Globus pallidus (tissue), 1 donor: Measurements from ENCODE around the gene RSBN1L.
"Not testable (repeated sequence)": the region's sequence is repeated elsewhere in the genome, so short reads cannot be mapped to it uniquely, and the experiment has no call there.

Experiments
- DNase-seq: peaks from one replicate; pipeline ENCODE4 v3.0.0-alpha.2; 2015; ENCODE audit warnings: low spot score

The RSBN1L gene

DNA sequence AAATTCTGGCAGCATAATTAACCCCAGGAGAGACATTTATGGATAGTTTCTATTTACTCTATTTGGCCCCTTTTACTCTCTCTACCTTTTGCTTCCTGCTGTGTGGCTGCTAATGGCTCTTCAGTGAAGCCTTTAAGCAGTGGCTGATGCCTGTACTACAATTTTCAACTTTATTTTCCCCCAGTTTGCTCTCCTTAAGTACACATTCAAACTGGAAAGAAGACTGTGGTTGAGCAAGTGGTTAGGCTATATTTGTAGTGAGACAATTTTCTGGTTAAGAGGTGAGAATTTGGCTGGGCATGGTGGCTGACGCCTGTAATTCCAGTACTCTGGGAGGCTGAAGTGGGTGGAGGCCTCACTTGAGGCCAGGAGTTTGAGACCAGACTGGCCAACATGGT lies 8.5 kb upstream of the RSBN1L start:
- DNase-seq = no peak

DNA sequence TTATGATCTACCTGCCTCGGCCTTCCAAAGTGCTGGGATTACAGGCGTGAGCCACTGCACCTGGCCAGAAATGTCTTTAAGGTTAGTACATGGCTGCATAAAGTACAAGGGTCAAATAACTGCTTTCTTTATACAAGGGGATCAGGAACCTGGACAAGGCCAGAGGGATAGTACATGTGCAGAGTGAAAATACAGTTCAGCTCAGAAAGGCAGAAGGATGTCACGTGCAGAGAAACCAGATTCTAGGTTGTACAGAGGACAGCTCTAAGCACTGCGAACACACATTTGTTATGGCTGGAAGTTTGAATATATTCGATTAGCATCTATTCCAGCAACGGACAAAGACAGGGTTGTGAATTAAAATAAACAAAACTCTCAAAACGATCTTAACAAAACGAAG lies 6.0 kb upstream of the RSBN1L start:
- DNase-seq = no peak

DNA sequence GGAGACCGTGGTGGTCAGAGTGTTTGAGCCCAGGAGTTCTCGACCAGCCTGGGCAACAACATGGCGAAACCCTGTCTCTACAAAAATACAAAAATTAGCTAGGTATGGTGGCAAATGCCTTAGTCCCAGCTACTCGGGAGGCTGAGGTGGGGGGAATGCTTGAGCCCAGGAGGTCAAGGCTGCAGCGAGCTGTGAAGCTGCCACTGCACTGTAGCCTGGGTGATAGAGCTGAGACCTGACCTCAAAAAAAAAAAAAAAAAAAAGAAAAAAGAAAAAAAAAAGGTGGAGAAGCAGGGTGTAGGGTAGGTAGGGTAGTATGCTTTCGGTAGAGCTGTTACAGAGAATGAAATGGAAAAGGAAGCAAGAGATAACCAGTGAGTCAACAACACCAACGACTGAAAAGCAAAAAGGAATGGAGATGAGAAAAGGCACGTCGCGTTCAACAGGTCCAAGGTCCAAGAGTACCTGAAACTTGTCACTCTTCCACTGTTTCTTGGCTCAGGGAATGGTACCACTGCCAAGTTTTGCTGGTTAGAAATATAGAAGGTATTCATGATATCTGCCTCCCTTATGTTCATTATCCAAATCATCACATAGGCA lies 4.3 kb upstream of the RSBN1L start:
- DNase-seq = no peak

DNA sequence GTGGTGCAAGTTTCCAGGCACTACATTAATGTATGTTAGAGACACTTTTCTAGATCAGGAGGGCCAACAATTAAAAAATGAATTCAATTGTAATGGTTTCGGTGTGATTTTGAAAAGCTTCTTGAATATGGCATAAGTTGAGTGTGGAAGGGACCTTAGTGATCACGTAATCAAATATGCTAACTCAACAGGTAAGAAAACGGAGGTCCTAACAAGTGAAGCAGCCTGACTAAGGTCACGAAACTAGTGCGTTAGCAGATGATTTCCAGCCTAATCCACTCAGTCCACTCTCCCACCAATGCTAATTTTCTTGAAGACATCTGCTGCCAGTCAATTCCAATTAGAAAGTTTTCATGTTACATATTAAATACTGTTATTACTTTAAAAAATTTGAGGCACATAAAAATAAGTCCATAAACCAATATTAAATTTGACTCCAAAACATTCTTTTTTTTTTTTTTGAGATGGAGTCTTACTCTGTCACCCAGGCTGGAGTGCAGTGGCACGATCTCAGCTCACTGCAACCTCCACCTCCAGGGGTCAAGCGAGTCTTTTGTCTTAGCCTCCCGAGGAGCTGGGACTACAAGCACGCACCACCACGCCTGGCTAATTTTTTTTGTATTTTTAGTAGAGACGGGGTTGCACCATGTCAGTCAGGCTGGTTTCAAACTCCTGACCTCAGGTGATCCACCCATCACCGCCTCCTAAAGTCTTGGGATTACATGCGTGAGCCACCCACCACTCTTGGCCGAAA lies 2.3 kb upstream of the RSBN1L start:
- no peak for DNase-seq

DNA sequence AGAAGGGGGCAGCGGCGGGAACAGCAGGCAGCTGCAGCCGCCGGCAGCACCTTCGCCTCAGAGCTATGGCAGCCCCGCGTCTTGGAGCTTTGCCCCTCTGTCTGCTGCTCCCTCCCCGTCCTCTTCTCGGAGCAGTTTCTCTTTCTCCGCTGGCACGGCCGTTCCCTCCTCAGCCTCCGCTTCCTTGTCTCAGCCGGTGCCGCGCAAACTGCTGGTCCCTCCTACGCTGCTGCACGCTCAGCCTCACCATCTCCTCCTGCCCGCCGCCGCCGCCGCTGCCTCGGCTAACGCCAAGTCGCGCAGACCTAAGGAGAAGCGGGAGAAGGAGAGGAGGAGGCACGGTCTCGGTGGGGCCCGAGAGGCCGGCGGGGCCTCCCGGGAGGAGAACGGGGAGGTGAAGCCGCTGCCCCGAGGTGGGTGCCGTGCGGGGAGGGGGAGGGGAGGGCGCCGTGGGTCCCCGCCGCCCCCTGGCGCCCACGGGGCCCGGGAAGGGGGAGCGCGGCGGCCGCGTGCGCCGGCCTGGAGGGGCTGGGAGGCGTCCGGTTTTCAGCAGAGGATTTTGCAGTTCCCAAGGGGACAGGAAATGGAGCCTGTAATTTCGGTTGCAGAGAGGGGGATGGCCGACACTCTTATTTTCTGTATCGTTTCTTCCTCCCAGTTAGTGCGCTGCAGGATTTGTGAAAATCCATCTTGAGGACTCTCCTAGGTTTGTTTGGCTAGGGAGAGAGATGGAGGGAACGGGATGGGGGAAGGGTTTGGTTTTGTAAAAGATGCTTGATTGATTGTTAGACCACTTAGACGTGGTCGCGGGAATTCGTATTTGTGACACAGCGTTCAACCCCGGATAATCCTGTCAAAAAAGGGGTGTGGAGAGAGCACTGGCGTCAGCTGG lies 630 bp downstream of the RSBN1L start:
- peak; percentile 76 for DNase-seq

DNA sequence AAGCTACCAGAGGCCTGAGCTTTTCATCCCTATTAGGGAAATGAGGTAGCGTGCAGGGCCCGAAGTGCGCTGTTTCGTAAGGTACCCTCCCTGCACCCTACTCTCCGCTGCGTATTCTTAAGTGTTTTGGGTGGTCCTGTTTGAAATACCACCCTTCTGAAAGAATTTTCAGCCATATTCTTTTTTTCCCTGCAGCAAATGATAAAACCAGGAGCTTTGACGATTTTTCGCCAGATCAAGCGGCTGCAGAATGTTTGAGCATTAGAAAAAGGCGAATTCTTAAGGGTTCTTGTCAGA lies 1.2 kb downstream of the RSBN1L start:
- no peak for DNase-seq

DNA sequence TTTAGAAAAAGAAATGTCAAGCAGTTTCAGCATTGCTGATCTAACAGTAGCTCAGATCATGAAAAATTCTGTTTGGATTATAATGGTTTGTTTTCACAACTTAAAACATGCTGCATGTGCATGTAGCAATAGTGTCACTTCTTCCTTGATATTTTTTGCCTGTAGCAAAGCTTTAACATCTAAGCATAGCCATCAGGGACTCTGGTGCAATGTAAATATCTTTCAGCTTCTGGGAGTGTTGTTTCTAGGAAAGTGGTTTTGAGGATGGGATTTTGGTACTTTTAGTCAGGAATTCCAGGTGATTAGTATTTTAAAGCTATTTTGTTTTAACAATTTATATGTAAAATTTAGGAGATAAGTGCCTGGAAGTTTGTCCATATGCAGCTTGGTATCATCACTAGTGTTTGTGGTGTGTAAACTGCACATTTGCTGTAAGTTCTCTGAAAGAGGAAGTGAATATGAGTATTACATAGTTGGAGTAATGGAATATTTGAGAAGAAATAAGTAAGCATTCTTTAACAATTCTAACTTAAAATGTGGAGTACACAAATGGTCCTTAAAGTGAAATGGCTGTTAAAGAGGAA lies 1.9 kb downstream of the RSBN1L start:
- peak; percentile 14 for DNase-seq

DNA sequence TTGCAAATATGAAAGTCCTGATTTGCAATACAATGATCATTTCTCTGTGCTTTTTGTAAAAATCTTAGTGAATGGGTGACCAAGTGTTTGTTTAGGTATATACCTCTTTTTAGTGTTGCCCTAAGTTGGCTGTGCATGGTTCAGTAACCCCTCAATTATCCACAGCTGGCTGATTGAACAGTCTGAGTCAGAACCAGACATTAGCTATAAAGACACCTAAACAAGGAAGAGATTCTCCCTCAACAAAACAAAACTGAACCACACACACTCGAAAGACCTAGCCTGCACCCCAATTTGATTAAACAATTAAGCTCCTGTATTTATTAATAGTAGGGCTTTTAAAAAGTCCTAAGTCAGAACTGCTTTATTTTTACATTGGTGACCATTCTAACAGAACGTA lies 2.8 kb downstream of the RSBN1L start:
- DNase-seq = no peak

DNA sequence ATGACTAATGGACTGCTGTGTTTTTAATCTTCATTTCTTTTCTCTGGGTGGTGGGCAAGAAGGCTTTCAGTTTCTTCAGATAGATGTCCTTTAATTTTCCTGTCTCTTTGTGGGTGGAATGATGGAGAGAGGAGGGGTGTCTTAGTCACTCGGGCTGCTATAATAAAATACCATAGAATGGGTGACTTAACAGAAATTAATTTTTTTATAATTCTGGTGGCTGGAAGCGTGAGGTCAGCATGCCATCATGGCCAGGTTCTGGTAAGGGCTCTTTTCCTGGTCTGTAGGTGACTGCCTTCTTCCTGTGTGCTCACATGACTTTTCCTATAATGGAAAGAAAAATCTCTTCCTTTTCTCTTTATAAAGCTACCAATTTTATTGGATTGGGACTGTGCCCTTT lies 6.3 kb downstream of the RSBN1L start:
- DNase-seq = no peak

DNA sequence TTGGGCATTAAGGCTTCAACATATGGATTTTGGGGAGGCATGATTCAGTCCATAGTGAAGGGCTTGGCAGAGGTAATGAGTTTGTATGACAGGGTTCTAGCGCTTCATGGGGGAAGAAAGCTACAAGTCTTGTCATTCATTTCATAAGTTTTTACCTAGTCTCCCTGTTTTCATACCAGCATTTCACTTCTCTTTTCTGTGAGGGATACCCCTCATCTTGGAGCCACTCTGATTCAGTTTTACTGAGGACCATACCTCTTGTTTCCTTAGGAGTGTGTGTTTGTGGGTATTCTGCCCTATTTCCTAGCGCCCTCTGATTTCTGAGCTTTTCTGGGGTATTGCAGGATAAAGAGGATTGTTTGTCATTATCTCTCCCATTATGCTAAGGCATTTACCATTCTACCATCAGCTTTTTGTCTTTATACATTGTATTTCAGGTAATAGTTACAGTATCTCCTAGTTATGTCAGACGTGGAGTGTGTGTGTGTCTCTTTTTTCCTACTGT lies 6.8 kb downstream of the RSBN1L start:
- DNase-seq = no peak

DNA sequence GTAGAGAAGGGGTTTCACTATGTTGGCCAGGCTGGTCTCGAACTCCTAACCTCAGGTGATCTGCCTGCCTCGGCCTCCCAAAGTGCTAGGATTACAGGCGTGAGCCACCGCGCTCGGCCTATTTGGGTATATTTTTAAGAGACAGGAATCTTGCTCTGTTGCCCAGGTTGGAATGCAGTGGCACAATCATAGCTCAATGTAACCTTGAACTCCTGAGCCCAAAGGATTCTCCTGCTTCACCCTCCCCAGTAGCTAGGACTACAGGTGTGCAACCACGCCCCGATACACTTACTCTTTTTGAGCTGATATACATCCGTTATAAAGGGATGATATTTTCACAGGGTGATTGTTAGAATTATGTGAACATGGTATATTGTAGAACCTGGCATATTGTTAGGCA lies 7.4 kb downstream of the RSBN1L start:
- not testable (repeated sequence) for DNase-seq

DNA sequence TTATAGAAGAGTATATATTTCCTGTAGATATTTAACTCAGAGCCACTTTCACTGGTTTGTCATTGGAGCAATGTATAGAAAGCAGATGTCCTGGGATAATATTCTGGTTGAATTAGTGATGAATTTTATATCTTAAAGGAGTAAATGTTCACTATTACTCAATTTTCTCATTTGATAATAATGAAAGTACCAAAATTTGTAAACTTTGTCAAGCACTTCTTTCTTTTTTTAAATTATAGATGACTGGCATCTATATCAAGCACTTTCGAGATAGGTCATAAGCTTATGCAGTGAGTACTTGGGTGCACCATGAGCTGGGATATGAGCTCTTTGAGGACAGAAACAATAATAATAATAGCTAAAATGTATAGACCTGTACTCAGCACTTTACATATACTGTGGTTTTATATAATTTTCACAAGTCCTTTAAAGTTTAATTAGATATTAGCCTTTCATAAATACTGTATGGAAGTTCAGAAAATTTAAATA lies 11.3 kb downstream of the RSBN1L start:
- no peak for DNase-seq

DNA sequence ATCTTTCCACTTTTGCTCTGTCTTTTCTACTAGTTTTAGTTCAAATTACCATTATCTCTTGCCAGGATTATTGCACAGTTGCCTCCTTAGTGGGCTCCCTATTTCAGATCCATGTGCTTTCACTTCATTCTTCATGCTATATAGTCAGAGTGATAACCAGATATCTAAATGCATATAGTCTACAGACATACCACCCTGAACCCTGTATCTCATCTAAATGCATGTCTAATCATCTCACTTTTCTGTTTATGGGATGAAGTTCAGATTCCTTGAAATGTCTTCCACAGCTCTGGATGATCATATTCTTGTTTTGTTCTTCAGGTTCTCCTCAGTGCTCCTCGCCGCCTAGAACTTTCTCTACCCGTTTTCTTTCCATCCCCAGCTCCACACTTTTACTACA lies 13.8 kb downstream of the RSBN1L start:
- DNase-seq = no peak

DNA sequence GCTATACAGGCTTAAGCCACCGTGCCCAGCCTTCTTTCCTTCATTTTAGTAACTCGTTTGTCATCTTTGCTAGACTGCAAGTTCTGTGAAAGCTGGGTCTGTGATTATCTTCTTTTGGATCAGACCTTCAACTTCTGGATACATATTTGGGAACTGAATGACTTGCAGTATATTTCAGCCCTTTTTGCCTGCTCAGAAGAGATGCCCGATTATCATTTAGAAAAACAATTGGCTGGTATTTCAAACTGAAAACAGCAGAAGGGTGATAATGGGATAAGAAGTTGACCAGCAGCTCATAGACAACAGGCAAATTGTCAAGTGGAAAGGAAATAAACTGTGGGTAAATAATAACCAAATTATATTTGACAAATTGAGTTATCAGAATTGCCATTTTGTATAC lies 14.6 kb downstream of the RSBN1L start:
- no peak for DNase-seq

DNA sequence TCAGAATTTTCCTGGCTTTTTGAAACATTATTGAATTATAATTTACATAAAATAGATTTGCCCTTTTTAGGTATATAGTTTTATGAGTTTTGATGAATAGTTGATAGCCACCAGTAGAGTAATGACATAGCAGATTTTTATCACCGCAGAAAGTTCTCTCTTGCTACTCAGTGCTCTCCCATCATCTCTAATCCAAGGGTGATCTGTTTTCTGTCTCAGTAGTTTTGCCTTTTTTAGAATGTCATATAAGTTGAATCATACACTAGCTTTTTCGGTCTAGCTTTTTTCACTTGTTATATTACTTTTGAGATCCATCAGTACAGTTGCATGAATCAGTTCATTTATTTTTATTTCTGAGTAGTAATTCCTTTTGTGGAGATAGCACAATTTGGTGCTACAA lies 17.9 kb downstream of the RSBN1L start:
- no peak for DNase-seq

DNA sequence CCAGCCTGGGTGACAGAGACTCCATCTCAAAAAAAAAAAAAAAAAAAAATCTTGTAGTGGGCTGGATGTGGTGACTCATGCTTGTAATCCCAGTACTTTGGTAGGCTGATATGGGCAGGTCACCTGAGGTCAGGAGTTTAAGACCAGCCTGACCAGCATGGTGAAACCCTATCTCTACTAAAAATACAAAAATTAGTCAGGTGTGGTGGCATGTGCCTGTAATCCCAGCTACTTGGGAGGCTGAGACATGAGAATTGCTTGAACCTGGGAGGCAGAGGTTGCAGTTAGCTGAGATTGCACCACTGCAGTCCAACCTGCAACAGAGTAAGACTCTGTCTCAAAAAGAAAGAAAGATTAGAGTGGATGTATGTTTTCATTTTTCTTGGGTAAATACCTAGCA lies 18.7 kb downstream of the RSBN1L start:
- not testable (repeated sequence) for DNase-seq

DNA sequence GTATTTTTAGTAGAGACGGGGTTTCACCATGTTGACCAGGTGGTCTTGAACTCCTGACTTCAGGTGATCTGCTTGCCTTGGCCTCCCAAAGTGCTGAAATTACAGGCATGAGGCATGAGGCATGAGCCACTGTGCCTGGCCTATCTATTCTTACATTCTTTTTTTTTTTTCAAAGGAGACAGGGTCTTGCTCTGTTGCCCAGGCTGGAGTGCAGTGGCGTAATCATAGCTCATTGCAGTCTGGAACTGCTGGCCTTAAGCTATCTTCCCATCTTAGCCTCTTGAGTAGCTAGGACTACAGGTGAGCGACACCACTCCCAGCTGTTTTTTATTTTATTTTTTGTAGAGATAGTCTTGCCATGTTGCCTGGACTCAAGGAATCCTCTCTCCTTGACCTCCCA lies 20.5 kb downstream of the RSBN1L start:
- DNase-seq = no peak

DNA sequence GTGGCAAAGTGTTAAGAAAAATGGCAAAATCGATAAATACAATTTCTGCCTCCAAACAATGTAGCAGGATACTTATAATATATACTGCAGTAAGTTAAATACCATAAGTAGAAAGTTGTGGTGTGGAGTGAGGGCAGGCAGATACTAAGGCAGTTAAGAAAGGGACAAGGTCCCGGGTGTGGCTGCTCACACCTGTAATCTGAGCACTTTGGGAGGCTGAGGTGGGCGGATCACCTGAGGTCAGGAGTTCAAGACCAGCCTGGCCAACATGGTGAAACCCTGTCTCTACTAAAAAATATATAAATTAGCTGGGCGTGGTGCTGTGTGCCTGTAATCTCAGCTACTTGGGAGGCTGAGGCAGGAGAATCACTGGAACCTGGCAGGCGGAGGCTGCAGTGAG lies 21.3 kb downstream of the RSBN1L start:
- not testable (repeated sequence) for DNase-seq

DNA sequence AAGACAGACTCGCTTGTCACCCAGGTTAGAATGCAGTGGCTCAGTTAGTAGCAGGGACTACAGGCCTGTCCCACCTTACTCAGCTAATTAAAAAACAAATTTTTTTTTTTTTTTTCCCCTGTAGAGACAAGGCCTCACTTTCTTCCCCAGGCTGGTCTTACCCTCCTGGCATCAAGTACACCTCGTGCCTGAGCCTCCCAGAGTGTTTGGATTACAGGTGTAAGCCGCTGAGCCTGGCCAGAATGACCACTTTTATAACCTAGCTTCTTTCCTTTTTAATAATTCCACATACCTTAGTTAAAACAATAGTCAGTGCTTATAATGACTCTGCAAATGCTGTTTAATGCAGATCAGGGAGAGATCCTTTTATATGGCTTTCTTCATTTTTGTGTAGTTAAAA lies 31.3 kb downstream of the RSBN1L start:
- no peak for DNase-seq

DNA sequence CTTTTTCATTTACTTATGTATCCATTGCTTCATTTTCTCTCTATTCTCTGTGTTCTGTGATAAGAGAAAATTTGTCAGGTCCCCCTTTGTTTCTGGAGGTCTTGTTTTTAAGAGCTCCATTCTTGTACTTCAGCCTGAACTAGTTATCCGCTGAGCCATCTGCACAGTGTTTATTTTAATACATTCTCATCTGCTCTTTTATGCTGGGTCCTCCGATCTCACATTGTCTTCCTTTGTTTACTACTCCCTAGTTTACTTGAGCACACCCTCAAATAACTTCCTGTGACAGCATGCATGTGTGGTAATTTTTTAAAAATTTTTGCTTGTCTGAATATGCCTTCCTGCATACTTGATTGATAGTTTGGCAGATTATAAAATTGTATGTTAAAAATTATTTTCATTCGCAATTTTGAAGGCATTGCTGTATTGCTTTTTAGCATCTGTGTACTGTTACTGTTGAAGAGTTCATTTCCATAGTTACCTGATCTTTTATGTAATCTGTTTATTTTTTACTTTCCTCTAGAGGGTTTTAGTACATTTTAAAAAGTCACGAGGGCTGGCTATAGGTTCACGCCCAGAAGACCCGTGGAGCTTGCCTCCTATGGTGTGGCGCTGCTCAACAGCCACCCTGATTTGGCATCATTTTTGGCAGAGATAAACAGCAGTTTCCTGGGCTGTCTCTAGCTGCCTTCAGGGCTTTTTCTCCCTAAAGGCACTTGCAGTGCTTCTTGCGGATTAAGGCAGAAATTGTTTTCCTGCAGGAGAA lies 31.9 kb downstream of the RSBN1L start:
- no peak for DNase-seq

DNA sequence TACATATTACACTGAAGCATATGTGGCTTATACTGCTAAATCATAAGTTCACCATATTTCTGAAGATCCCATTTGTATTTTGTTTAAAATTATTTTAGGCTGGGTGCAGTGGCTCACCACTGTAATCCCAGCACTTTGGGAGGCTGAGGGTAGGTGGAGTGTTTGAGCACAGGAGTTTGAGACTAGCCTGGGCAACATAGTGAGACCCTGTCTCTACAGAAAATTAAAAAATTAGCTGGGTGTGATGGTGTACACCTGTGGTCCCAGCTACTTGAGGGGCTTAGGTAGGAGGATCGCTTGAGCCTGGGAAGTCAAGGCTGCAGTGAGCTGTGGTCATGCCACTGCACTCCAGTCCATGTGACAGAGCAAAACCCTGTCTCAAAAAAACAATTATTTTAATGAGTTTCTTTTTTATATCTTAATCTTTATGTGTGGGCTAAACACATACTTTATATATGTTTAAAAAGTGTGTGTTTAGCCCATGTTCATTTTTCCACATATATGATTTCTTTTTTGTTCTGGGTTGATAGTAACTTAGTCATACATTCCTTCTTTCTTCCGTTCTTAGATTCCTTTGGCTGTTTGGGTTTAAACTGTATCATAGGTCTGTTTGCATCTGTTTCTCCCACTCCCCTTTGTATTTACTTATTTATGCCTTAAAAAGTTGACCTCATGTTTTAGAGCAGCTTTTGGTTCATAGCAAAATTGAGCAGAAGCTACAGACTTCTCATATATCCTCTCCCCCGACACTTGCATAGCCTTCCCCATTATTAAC lies 33.5 kb downstream of the RSBN1L start:
- no peak for DNase-seq
